Measurements from ENCODE around the gene NEXN.

DNA sequence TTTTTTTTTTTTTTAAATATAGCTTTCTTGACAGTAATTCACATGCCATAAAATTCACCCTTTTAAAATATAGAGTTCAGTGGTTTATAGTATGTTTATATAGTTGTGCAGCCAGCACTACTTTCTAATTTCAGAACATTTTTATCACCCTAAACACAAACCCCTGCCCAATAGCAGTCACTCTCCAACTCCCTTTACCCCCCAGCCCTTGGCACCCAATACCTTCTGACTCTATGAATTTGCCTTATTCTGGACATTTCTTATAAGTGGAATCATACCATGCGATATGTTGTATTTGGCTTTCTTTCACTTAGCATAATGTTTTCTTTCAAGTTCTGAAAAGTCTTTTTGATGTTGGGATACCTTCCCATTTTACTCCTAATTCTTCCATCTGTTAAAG, 42.5 kb upstream of the NEXN start:
- TF ChIP-seq, protein P1, sequence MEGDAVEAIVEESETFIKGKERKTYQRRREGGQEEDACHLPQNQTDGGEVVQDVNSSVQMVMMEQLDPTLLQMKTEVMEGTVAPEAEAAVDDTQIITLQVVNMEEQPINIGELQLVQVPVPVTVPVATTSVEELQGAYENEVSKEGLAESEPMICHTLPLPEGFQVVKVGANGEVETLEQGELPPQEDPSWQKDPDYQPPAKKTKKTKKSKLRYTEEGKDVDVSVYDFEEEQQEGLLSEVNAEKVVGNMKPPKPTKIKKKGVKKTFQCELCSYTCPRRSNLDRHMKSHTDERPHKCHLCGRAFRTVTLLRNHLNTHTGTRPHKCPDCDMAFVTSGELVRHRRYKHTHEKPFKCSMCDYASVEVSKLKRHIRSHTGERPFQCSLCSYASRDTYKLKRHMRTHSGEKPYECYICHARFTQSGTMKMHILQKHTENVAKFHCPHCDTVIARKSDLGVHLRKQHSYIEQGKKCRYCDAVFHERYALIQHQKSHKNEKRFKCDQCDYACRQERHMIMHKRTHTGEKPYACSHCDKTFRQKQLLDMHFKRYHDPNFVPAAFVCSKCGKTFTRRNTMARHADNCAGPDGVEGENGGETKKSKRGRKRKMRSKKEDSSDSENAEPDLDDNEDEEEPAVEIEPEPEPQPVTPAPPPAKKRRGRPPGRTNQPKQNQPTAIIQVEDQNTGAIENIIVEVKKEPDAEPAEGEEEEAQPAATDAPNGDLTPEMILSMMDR (IDR thresholded peaks at IDR 0.05; ENCODE audit: low read depth, low read length), result no peak
- no peak for TF ChIP-seq MAX (IDR thresholded peaks at IDR 0.05; ENCODE audit: low read depth, low read length)
